Mucosa of stomach (tissue), 1 donor: ENCODE results near the gene MEGF6.

Experiments used
- H3K27me3 ChIP-seq: one replicate; pipeline ENCODE4 v1.7.0; 2013; ENCODE audit warnings: mild to moderate bottlenecking, low read length; ENCODE audit not compliant: control insufficient read depth, insufficient read depth
- H3K36me3 ChIP-seq: one replicate; pipeline ENCODE4 v1.7.0; 2013; ENCODE audit warnings: low read length; ENCODE audit not compliant: control insufficient read depth, insufficient read depth
- H3K4me1 ChIP-seq: one replicate; pipeline ENCODE4 v1.7.0; 2013; ENCODE audit warnings: mild to moderate bottlenecking, low read length; ENCODE audit not compliant: control insufficient read depth, insufficient read depth
- H3K4me3 ChIP-seq: one replicate; pipeline ENCODE4 v1.7.0; 2013; ENCODE audit warnings: low read length
- H3K9ac ChIP-seq: one replicate; pipeline ENCODE4 v1.7.0; 2013; ENCODE audit warnings: mild to moderate bottlenecking, low read length, moderate library complexity
- H3K9me3 ChIP-seq: one replicate; pipeline ENCODE4 v1.7.0; 2013; ENCODE audit warnings: mild to moderate bottlenecking, low read length, moderate library complexity; ENCODE audit not compliant: control insufficient read depth
- donor health status: Pancreatic carcinoma.

The MEGF6 gene

DNA sequence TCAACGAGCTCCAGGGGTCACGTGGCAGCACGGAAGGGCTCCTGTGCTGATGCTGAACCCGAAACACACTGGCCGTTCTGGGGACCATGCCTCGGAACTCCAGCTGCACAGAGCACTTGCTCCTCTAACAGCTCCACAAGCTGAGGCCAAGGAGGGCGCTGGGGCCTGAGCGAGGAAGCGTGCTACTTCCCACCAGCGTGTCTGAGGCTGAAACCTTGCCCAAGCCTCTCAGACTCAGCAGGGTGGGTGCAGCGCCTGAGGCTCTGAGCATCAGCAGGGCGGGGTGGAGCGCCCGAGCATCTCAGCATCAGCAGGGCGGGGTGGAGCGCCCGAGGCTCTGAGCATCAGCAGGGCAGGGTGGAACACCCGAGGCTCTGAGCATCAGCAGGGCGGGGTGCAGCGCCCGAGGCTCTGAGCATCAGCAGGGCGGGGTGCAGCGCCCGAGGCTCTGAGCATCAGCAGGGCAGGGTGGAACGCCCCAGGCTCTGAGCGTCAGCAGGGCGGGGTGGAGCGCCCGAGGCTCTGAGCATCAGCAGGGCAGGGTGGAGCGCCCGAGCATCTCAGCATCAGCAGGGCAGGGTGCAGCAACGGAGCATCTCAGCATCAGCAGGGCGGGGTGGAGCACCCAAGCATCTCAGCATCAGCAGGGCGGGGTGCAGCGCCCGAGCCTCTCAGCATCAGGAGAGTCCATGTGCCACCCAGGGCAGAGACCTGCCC, 29.0 kb upstream of the MEGF6 start:
- Histone ChIP-seq H3K36me3 (peaks cover 4% of the 10 kb centered on the region), H3K9ac (no peak overlapping the region), H3K27me3 (no peaks in the 10 kb centered on the region), H3K9me3 (no peaks in the 10 kb centered on the region), H3K4me1 (no peaks in the 10 kb centered on the region), H3K4me3 (no peak overlapping the region)

- H3K27me3 ChIP-seq = no peaks in the 10 kb centered on the region
- no peaks in the 10 kb centered on the region for H3K4me1 ChIP-seq
- H3K9me3 ChIP-seq = no peaks in the 10 kb centered on the region
- H3K9ac ChIP-seq = no peak overlapping the region
- peaks cover 4% of the 10 kb centered on the region for H3K36me3 ChIP-seq
- H3K4me3 ChIP-seq = no peak overlapping the region
Measured at GRCh38 chr1:3639397-3639911, 28.1 kb upstream of the MEGF6 start.

GRCh38 chr1:3638676-3639075, 27.4 kb upstream of the MEGF6 start:
- H3K4me1 ChIP-seq = no peaks in the 10 kb centered on the region
- no peak overlapping the region for H3K4me3 ChIP-seq
- H3K36me3 ChIP-seq = peaks cover 4% of the 10 kb centered on the region
- H3K9me3 ChIP-seq = no peaks in the 10 kb centered on the region
- no peak overlapping the region for H3K9ac ChIP-seq
- H3K27me3 ChIP-seq = no peaks in the 10 kb centered on the region

GRCh38 chr1:3638027-3638426, 26.7 kb upstream of the MEGF6 start:
- no peaks in the 10 kb centered on the region for H3K4me1 ChIP-seq
- no peaks in the 10 kb centered on the region for H3K27me3 ChIP-seq
- no peak overlapping the region for H3K9ac ChIP-seq
- no peaks in the 10 kb centered on the region for H3K9me3 ChIP-seq
- peaks cover 4% of the 10 kb centered on the region for H3K36me3 ChIP-seq
- no peak overlapping the region for H3K4me3 ChIP-seq

- H3K9me3 ChIP-seq = no peaks in the 10 kb centered on the region
- no peak overlapping the region for H3K9ac ChIP-seq
- no peaks in the 10 kb centered on the region for H3K27me3 ChIP-seq
- no peak overlapping the region for H3K4me3 ChIP-seq
- no peaks in the 10 kb centered on the region for H3K4me1 ChIP-seq
- H3K36me3 ChIP-seq = peaks cover 4% of the 10 kb centered on the region
Measured at GRCh38 chr1:3636531-3636930, 25.2 kb upstream of the MEGF6 start.

- H3K9me3 ChIP-seq = no peaks in the 10 kb centered on the region
- H3K4me1 ChIP-seq = no peaks in the 10 kb centered on the region
- peaks cover 4% of the 10 kb centered on the region for H3K36me3 ChIP-seq
- no peak overlapping the region for H3K9ac ChIP-seq
- H3K27me3 ChIP-seq = no peaks in the 10 kb centered on the region
- H3K4me3 ChIP-seq = no peak overlapping the region
Measured at GRCh38 chr1:3636080-3636479, 24.8 kb upstream of the MEGF6 start.

- Histone ChIP-seq H3K4me3 (no peak overlapping the region), H3K36me3 (no peaks in the 10 kb centered on the region)
Measured at GRCh38 chr1:3634059-3634800, 22.9 kb upstream of the MEGF6 start.

DNA sequence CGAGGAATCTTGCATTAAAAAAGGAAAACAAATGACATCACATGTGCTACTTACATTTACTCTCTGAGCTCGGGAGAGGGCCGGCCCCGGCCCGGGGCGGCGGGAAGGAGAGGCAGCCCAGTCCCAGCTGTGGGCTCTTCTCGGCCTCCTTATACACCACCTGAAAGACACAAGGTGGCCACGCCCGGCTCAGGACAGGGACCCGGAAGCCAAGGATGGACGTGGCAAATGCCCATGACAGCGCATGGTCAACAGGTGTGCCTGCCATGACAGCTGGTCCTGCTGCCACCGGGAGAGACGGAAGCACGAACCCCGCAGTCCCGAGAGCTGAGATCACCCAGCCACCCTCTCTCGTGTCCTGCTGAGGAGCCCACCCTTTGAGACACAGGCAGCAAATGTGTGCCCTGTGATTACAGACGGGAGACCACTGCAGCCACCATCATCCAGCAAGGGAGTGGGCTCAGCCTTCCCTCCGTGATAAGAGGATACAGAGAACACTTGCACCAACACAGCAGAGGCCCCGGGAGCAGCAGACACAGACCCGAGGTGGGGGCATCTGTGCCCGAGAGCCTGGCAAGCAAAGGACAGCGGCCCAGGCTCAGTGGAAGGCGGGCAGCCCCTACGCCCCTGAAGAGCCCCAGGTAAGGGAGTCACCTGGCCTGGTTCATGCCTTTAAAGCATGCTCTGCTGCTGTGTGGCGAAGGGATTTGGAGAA, 22.2 kb upstream of the MEGF6 start:
- H3K9ac ChIP-seq = no peak overlapping the region
- no peaks in the 10 kb centered on the region for H3K4me1 ChIP-seq
- H3K4me3 ChIP-seq = no peak overlapping the region
- no peaks in the 10 kb centered on the region for H3K9me3 ChIP-seq
- no peaks in the 10 kb centered on the region for H3K27me3 ChIP-seq
- H3K36me3 ChIP-seq = no peaks in the 10 kb centered on the region

More at GRCh38 chr1:3634059-3634800, 22.9 kb upstream of the MEGF6 start:
- H3K4me1 ChIP-seq = no peaks in the 10 kb centered on the region
- H3K9ac ChIP-seq = no peak overlapping the region
- H3K9me3 ChIP-seq = no peaks in the 10 kb centered on the region
- H3K27me3 ChIP-seq = no peaks in the 10 kb centered on the region

- Histone ChIP-seq H3K9me3 (no peaks in the 10 kb centered on the region), H3K4me3 (no peak overlapping the region), H3K4me1 (no peaks in the 10 kb centered on the region), H3K36me3 (peaks cover 6% of the 10 kb centered on the region), H3K27me3 (no peaks in the 10 kb centered on the region), H3K9ac (no peak overlapping the region)
Measured at GRCh38 chr1:3632716-3633343, 21.5 kb upstream of the MEGF6 start.

- no peaks in the 10 kb centered on the region for H3K27me3 ChIP-seq
- H3K4me1 ChIP-seq = no peaks in the 10 kb centered on the region
Measured at GRCh38 chr1:3632298-3632697, 21.0 kb upstream of the MEGF6 start.

GRCh38 chr1:3631320-3632260, 20.3 kb upstream of the MEGF6 start:
- Histone ChIP-seq H3K4me1 (no peaks in the 10 kb centered on the region), H3K9ac (no peak overlapping the region), H3K9me3 (no peaks in the 10 kb centered on the region), H3K4me3 (no peak overlapping the region), H3K27me3 (no peaks in the 10 kb centered on the region), H3K36me3 (peaks cover 8% of the 10 kb centered on the region)

More at GRCh38 chr1:3632298-3632697, 21.0 kb upstream of the MEGF6 start:
- no peak overlapping the region for H3K4me3 ChIP-seq
- no peak overlapping the region for H3K9ac ChIP-seq
- H3K36me3 ChIP-seq = peaks cover 8% of the 10 kb centered on the region
- H3K9me3 ChIP-seq = no peaks in the 10 kb centered on the region
